GM21390 (cell line): ENCODE data around the gene NEURL1.

Experiments used
- ATAC-seq: cut with Tn5 transposase; IDR thresholded peaks from one replicate; pipeline ENCODE4 v1.9.1; 2021; ENCODE audit not compliant: unreplicated experiment

Gene NEURL1

GRCh38 chr10:103544657-103545310 lies 51.3 kb downstream of the NEURL1 start:
- ATAC-seq, result no peak

- no peak for ATAC-seq
Observed at GRCh38 chr10:103545366-103545765, 51.9 kb downstream of the NEURL1 start.

- ATAC-seq, result no peak
Observed at GRCh38 chr10:103545771-103546281, 52.3 kb downstream of the NEURL1 start.

- no peak for ATAC-seq
Observed at GRCh38 chr10:103546401-103546800, 52.9 kb downstream of the NEURL1 start.

- ATAC-seq, result no peak
Observed at GRCh38 chr10:103547391-103547946, 54.0 kb downstream of the NEURL1 start.

GRCh38 chr10:103548006-103548405 lies 54.5 kb downstream of the NEURL1 start:
- no peak for ATAC-seq

GRCh38 chr10:103548581-103549348 lies 55.3 kb downstream of the NEURL1 start:
- no peak for ATAC-seq

GRCh38 chr10:103549349-103549685 lies 55.8 kb downstream of the NEURL1 start:
- ATAC-seq, result no peak

GRCh38 chr10:103550229-103550628 lies 56.7 kb downstream of the NEURL1 start:
- ATAC-seq, result no peak

- ATAC-seq, result no peak
Observed at GRCh38 chr10:103551619-103552602, 58.4 kb downstream of the NEURL1 start.

GRCh38 chr10:103552856-103553742 lies 59.6 kb downstream of the NEURL1 start:
- ATAC-seq, result no peak

GRCh38 chr10:103553743-103554487 lies 60.4 kb downstream of the NEURL1 start:
- no peak for ATAC-seq

GRCh38 chr10:103554488-103555324 lies 61.2 kb downstream of the NEURL1 start:
- ATAC-seq, result no peak

GRCh38 chr10:103555325-103555649 lies 61.8 kb downstream of the NEURL1 start:
- ATAC-seq, result no peak

GRCh38 chr10:103555712-103556111 lies 62.2 kb downstream of the NEURL1 start:
- ATAC-seq, result no peak

- no peak for ATAC-seq
Observed at GRCh38 chr10:103556383-103557007, 63.0 kb downstream of the NEURL1 start.

GRCh38 chr10:103557455-103557854 lies 64.0 kb downstream of the NEURL1 start:
- no peak for ATAC-seq

GRCh38 chr10:103558911-103559310 lies 65.4 kb downstream of the NEURL1 start:
- ATAC-seq, result no peak
